Retinal pigment epithelial cell (primary cell): Measurements from ENCODE around the gene SHFL.

Source experiments
- DNase-seq: peaks from one replicate; pipeline ENCODE4 v3.0.0-alpha.2; 2010; ENCODE audit warnings: low read depth
- H3K4me3 ChIP-seq: 2 replicates; pipeline ENCODE4 v1.5.1; 2011; ENCODE audit warnings: mild to moderate bottlenecking, low read length, control low read depth, moderate library complexity
- TF ChIP-seq, protein P1 (sequence below): conservative IDR thresholded peaks from 2 replicates; pipeline ENCODE4 v1.5.1; 2011; ENCODE audit warnings: low read depth, low read length, control low read depth, inconsistent platforms

SHFL gene

DNA sequence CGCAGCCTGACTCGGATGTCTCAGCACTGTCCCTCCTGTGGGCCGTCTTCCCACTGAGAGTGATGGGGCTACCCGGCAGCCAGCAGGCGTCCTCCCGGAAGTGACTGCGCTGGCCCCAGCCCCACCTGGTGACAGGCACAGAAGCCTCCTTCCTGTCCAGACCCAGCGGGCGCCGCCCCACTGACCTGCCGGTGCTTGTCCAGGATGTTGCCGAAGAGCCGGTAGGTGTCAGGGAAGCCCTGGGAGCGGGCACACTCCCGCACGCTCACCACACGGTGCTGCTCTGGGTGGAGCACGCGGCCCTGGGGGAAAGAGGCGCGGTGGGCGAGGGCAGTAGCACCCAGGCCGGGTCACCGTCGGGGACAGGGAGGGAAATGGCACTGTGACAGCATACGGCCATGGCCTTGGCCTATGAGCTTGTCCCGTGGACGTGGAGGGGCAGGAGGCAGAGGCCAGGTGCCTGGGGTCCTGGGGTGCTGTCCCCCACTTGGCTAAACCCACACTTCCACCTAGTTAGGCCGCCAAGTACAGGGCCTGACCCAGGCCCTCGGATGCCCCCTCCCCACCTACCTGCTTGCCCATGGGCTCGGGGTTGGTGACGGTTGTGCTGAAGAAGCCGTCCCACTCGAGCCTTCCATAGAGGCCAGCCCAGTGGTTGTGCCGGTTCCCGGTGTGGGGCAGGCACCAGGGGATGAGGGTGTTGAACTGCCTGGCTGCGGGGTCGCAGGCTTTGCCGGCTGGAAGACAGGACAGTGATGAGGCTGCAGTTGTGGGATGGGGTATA, 49.6 kb downstream of the SHFL start:
- TF ChIP-seq, protein P1, sequence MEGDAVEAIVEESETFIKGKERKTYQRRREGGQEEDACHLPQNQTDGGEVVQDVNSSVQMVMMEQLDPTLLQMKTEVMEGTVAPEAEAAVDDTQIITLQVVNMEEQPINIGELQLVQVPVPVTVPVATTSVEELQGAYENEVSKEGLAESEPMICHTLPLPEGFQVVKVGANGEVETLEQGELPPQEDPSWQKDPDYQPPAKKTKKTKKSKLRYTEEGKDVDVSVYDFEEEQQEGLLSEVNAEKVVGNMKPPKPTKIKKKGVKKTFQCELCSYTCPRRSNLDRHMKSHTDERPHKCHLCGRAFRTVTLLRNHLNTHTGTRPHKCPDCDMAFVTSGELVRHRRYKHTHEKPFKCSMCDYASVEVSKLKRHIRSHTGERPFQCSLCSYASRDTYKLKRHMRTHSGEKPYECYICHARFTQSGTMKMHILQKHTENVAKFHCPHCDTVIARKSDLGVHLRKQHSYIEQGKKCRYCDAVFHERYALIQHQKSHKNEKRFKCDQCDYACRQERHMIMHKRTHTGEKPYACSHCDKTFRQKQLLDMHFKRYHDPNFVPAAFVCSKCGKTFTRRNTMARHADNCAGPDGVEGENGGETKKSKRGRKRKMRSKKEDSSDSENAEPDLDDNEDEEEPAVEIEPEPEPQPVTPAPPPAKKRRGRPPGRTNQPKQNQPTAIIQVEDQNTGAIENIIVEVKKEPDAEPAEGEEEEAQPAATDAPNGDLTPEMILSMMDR, result no peak
- H3K4me3 ChIP-seq, result no peak overlapping the region
- DNase-seq, result no peak

DNA sequence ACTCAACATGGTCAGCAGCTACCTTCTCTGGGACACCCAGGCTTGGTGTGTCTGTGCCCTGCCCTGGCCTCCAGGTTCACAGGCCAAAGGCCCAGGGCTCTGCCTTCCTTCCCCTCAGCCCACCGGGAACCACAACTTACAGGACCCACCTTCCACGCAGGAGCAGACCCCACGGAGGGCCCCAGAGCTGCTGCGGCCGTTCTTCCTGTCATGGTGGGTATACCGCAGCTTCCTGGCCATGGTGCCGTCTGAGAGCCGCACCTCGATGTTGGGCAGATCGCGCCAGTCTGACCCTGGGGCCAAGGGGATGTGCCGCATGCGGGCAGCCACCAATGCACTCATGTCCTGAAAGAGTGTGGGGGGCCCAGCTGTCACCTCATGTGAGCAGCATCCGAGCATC, 50.8 kb downstream of the SHFL start:
- TF ChIP-seq, protein P1, result no peak
- no peak for DNase-seq
- H3K4me3 ChIP-seq, result no peak overlapping the region

DNA sequence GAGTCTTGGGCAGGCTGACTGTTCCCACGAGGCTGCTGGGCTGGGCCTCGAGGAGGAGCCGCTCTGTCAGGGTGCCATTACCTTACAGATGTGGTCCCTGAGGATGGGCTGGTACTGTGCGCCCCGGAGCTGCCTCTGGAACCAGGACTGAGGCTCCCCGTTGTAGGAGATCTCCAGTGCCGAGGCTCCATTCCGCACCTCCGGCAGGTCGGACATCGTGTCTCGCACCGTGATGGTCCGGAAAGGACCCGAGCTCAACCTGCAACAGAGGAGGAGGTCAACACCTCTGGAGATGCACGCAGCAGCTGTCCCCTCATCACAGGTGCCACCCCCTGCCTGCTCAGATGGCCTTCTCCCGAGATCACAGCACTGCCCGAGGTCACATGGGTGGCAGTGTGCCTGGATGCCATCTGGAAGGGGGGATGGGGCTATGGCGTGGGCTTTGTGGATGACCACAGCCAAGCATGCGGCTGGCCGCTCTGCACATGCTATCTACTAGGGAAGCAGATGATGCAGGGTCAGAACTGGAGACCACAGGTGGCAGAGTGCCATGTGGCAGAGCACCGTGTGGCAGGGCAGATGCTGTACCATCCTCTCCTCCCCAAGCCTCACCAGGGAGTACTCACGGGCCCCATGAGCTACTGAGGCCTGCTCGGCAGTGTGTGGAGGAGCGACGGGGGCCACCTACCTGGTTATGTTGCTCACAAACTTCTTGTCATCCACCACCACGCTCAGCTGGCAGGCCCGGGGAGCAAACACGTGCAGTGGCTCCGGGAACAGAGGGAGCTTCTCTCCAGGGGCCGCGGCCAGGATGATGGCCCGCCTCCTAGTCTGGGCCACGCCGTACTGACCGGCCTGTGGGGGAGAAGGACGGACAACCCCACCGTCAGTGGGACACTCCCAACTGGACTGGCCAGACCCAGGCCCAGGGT, 51.9 kb downstream of the SHFL start:
- TF ChIP-seq, protein P1, result no peak
- no peak for DNase-seq
- H3K4me3 ChIP-seq, result no peak overlapping the region

DNA sequence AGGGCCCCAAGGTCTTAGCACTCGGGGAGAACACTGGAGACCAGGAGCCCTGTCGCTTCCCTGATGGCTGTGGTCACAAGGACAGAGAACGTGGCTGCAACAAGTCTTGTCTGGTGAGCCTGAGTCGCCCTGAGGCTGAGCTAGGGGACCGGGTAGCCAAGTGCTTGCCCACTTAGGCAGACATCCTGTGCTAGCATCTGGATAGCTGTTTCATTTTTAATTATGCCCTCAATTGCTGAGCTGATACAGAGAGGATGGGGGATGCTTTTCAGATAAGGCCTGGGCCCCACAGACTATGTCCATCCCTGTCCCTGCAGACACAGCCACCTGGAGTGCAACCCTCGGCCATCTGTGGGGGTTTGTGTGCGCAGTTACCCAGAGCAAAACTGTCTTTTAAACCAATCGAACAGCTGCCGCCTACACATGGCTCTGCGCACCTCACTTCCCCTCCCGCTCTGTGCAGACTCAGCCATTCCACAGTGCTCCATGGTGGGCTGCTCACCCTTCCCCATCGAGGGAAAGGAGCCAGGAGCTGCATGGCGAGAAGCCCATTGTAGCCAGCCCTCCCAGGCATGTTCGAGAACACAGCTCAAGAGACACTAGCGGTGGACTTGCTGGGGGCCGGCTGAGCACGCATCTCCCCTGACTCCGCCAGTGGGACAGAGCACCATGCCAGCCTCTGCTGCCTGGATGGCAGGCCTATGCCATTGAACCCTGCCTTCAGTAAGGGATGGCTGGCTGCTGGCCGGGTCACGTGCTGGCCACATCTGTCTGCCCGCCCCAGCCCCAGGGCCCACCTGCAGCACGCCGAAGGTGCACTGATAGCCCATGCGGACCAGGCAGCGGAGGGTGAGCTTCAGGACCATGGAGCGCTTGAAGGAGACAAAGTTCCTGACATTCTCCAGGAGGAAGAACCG, 53.0 kb downstream of the SHFL start:
- no peak overlapping the region for H3K4me3 ChIP-seq
- TF ChIP-seq, protein P1, result no peak

DNA sequence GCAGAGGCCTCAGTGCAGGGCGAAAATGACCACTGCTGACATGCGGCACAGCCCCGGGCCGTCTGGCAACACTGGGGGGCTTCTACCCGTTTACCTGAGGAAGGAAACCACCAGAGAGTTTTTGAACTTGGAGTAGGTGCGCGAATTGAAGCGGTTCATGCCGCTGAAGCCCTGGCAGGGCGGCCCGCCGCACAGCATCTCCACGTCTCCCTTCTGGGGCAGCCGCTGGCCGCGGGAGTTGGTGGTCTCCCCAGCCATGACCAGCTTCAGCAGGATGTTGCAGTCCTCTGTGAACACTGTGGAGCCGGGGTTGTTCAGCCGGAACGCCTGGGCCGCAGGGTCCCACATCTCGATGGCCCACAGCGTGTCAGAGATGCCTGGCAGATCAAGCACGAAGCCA, 53.8 kb downstream of the SHFL start:
- no peak overlapping the region for H3K4me3 ChIP-seq
- DNase-seq, result no peak
- TF ChIP-seq, protein P1, result no peak

More for the DNA sequence above, 53.0 kb downstream of the SHFL start:
- DNase-seq, result no peak

DNA sequence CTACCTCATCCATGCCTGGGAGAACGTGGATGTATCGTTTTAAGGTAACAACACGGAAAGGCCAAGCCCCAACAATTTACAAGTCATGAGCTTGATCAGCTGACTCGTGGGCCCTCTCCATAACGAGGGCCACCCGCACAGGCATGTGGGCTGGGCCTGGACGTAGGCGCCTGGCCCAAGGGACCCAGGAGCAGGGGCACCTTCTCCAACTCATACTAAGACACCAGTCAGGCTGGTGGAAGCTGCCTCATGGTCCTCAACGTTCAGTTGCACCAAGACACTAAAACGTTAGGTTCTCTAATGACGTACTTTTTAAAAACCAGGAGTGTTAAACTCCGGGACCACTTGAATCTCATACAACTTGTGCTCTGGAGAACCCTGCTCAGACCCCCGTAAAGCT, 55.4 kb downstream of the SHFL start:
- no peak for DNase-seq
- TF ChIP-seq, protein P1, result no peak
- H3K4me3 ChIP-seq, result no peak overlapping the region
